GM15510 (cell line): Measurements from ENCODE around the gene SLC22A14.

Source experiments
- POLR2A ChIP-seq: IDR thresholded peaks from 3 replicates; pipeline ENCODE4 v1.6.1; 2011; ENCODE audit warnings: borderline replicate concordance; ENCODE audit not compliant: insufficient read length; ENCODE audit errors: extremely low read depth

SLC22A14 gene

GRCh38 chr3:38283810-38284755, 2.0 kb downstream of the SLC22A14 start:
- TF ChIP-seq POLR2A = no peak

GRCh38 chr3:38284756-38285150, 2.7 kb downstream of the SLC22A14 start:
- TF ChIP-seq POLR2A = no peak

- TF ChIP-seq POLR2A = no peak
Measured at GRCh38 chr3:38297537-38297936, 15.4 kb downstream of the SLC22A14 start.

GRCh38 chr3:38297947-38298711, 16.0 kb downstream of the SLC22A14 start:
- no peak for TF ChIP-seq POLR2A

GRCh38 chr3:38306941-38307340, 24.8 kb downstream of the SLC22A14 start:
- no peak for TF ChIP-seq POLR2A

DNA sequence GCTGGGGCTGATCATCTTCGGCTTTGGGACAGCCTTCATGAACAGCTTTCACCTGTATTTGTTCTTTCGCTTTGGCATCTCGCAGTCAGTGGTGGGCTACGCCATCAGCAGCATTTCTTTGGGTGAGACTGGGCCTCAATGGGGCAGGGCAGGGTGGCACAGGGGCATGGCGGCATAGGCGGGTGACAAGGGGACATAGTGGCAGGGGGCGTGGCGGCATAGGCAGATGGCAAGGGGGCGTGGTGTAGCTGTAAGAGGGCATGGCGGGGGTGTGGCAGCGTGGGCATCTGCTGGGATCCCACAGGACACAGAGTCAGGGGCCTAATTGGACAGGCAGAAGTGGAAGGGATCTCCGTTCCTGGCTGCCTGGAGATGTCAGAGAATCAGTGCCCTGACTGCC, 25.5 kb downstream of the SLC22A14 start:
- no peak for TF ChIP-seq POLR2A

DNA sequence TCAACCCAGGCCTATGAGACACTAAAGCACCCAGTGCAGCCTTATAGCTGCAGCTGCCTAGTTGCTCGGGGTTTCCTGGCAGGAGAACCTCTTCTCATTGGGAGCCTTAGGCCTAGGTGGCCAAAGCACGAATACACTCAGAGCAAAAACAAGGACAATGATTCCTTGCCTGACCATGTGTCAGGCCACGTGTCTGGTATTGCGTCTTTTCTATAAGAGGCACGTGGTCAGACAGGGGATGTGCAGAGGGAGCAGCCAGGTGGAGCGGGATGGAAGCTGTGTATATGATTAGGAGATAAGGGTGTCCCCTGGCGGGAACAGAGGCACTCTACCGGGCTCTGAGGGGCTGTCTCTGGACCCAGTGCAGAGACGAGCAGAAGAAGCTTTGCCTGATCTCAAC, 26.4 kb downstream of the SLC22A14 start:
- no peak for TF ChIP-seq POLR2A

- no peak for TF ChIP-seq POLR2A
Measured at GRCh38 chr3:38311476-38311875, 29.4 kb downstream of the SLC22A14 start.

DNA sequence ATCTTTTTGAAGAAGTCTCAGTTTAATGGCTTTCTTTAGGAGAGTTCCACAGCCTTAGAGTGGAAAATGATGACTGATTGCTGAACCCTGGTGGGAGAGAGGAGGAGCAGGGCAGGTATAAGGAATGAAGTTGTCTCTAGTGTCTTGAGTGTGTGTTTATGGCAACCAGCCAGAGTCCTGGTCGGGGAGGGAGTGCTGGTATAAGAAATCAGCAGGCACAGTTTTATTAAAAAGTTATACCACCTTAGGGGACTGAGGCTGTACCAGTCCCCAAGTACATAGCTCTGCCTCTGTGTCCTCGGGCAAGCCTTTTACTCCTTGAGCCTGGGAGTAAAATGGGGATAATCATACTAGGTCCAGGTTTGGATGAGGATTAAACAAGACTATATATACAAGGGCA, 29.8 kb downstream of the SLC22A14 start:
- no peak for TF ChIP-seq POLR2A

GRCh38 chr3:38312356-38312755, 30.3 kb downstream of the SLC22A14 start:
- no peak for TF ChIP-seq POLR2A

DNA sequence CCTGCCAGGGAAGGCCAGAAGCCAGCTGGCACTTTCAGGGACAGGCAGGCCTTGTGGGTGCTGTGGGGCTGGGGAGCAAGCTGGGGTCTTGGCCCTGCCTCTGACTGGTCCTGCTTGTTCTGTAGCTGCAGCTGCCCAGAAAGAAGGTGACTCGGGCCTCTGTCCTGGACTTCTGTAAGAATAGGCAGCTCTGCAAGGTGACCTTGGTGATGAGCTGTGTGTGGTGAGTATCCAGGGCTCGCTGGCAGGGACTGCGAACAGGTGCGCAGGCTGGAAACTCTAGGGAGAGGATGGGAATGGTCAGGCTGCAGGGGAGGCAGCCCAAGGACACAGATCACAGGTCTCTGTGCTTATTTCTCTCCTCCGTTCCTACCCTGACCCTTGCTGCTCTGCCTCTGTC, 31.2 kb downstream of the SLC22A14 start:
- TF ChIP-seq POLR2A = no peak

DNA sequence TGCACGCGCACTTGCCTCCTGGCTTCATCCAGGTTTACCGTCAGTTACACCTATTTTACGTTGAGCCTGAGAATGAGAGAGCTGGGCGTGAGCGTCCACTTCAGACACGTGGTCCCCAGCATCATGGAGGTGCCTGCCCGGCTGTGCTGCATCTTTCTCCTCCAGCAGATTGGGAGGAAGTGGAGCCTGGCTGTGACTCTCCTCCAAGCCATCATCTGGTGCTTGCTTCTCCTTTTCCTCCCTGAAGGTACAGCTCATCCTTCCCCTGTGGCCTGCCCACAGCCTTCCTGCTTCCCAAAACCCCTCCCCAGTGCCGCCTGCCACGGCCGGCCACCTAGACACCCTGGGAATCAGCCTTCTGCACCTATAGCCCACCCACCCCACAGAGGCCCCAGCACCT, 31.6 kb downstream of the SLC22A14 start:
- no peak for TF ChIP-seq POLR2A

- TF ChIP-seq POLR2A = no peak
Measured at GRCh38 chr3:38314112-38314763, 32.1 kb downstream of the SLC22A14 start.

- TF ChIP-seq POLR2A = no peak
Measured at GRCh38 chr3:38314764-38315487, 32.8 kb downstream of the SLC22A14 start.

DNA sequence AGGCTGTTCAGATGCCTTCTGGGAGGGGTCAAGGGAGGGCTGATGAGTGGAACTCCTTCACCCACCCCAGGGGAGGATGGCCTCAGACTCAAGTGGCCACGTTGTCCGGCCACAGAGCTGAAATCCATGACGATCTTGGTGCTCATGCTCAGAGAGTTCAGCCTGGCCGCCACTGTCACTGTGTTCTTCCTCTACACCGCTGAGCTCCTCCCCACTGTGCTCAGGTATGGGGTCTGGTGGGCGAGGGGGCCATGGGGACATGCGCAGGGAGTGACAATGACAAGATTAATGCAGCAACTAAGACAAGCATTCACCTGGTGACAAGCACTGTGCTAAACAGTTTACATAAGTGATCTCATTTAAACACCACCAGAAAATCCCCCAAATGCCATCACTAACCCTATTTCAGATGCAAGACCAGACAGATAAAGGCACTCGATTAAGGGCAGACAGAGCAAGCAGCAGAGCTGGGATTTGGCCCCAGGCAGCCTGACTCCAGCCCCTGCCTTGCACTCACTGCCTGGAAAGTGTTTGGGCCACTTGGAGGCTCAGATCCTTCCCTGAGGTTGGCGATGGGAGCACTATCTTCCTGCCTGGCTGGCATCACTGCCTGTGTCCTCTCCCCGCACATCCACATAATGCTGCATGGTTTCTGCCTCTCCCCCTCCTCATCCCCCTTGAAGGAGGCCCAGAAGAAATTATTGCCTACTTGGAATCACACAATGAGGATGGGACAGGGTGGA, 33.6 kb downstream of the SLC22A14 start:
- TF ChIP-seq POLR2A = no peak
